Body of pancreas (tissue), 4 donors: ENCODE measurements around the gene NCBP1. TPM values are rescaled to one million over a fixed set of nuclear protein-coding genes. Genes with fewer than 3 reads are reported as not detected.

Experiments
- ATAC-seq: fragments of 150-250 bp; one replicate; pipeline ENCODE4 v1.9.1; 2016
- DNase-seq, 4 donors: peaks; one replicate each; pipeline ENCODE4 v3.0.0-alpha.2; 2019
- H3K27ac ChIP-seq, 4 donors: fragments of 200-600 bp; sonication (generic); 1 replicate in 3 of 4; 2 replicates in 1 of 4; pipeline versions ENCODE4 v1.5.1 to v1.6.1; 2016 to 2019; ENCODE audit warnings: mild to moderate bottlenecking in 1 of 4, mixed read lengths in 1 of 4, moderate library complexity in 1 of 4
- H3K27me3 ChIP-seq, 2 donors: fragments of 200-600 bp; sonication (generic); one replicate each; pipeline ENCODE4 v1.6.0; 2016; ENCODE audit warnings: mild to moderate bottlenecking in 1 of 2
- H3K36me3 ChIP-seq, 2 donors: fragments of 200-600 bp; sonication (generic); replicated peaks in 1 of 2; 2 replicates each; pipeline ENCODE4 v1.5.1; 2016; ENCODE audit warnings: low read depth in 2 of 2; ENCODE audit not compliant: insufficient read depth in 1 of 2
- H3K4me1 ChIP-seq: fragments of 200-600 bp; sonication (generic); one replicate; pipeline ENCODE4 v1.6.0; 2016
- H3K4me3 ChIP-seq, 2 donors: fragments of 200-600 bp; sonication (generic); 1 replicate in 1 of 2; 2 replicates in 1 of 2; pipeline ENCODE4 v1.5.1; 2016 to 2019
- H3K9me3 ChIP-seq, 3 donors: fragments of 200-600 bp; sonication (generic); 1 replicate in 2 of 3; 2 replicates in 1 of 3; pipeline ENCODE4 v1.5.1; 2016
- CTCF ChIP-seq, 7 experiments: fragments of 450-650 bp in 4 of 7; fragments of 200-600 bp in 3 of 7; sonication (generic) in 3 of 7; IDR thresholded peaks; one replicate each; pipeline ENCODE4 v1.5.1; 2016 to 2019; ENCODE audit warnings: antibody characterized with exemption in 7 of 7
- POLR2A ChIP-seq, 3 donors: fragments of 450-650 bp; IDR thresholded peaks; one replicate each; pipeline ENCODE4 v1.6.1; 2016; ENCODE audit warnings: antibody characterized with exemption in 3 of 3, mild to moderate bottlenecking in 2 of 3
- WGBS, 2 donors: methylation state at CpG; one replicate each; pipeline ENCODE4 v1.1.5; 2017; 5-methylcytosine and 5-hydroxymethylcytosine counted together
- intact Hi-C: fragments of 100-400 bp; cut with DNase I; formaldehyde crosslinking; loops from one replicate; pipeline ENCODE4 v1.15.1; 2023
- total RNA-seq, 2 donors: library from RNA; depleted of rRNA; stranded (reverse); fragments of >200 nt; gene quantifications; one replicate each; pipeline ENCODE4 v1.1.0, GENCODE V29; 2016

Gene NCBP1
- total RNA-seq, 2 donors from 2014 or later: 11.4 to 14.5 TPM

GRCh38 chr9:97721396-97721795 lies 87.8 kb downstream of the NCBP1 start:
- 66 to 75% methylated on average over 2 of the region's 2 CpGs for WGBS, 2 donors
- Histone ChIP-seq H3K36me3 (no peaks in the 10 kb centered on the region), H3K4me1 (no peaks in the 10 kb centered on the region), H3K4me3 (no peak overlapping the region), H3K27ac (no peak overlapping the region), H3K27me3 (no peaks in the 10 kb centered on the region), H3K9me3 (no peaks in the 10 kb centered on the region)
- ATAC-seq (no peak), DNase-seq (no peak)
- TF ChIP-seq POLR2A (IDR thresholded peaks at IDR 0.05) (no peak), CTCF (IDR thresholded peaks at IDR 0.05) (no peak)
- intact Hi-C loops: no loop called here

GRCh38 chr9:97722331-97722730 lies 88.7 kb downstream of the NCBP1 start:
- DNase-seq: no peak
- no peak overlapping the region for H3K27ac ChIP-seq
- H3K4me1 ChIP-seq: no peaks in the 10 kb centered on the region
- 27 to 35% methylated on average over 2 of the region's 2 CpGs for WGBS, 2 donors
- H3K9me3 ChIP-seq: no peaks in the 10 kb centered on the region
- intact Hi-C loops: no loop called here
- TF ChIP-seq CTCF (IDR thresholded peaks at IDR 0.05) (no peak), POLR2A (IDR thresholded peaks at IDR 0.05) (no peak)
- no peaks in the 10 kb centered on the region for H3K27me3 ChIP-seq
- no peaks in the 10 kb centered on the region for H3K36me3 ChIP-seq
- ATAC-seq: no peak
- no peak overlapping the region for H3K4me3 ChIP-seq

Other genes starting within 250 kb of the NCBP1 start
- 1 to 10 TPM; 2.3 to 7.5 TPM for gene TDRD7, start 221.7 kb upstream of the NCBP1 start, total RNA-seq
- 10 to 100 TPM in 1 of 2 donors, 1 to 10 TPM in 1; 9.2 to 16.1 TPM for gene TMOD1, start 132.2 kb upstream of the NCBP1 start, total RNA-seq
- 10 to 100 TPM; 10.9 to 16.6 TPM for gene TSTD2, start 453 bp upstream of the NCBP1 start, total RNA-seq
- gene XPA, start 63.5 kb downstream of the NCBP1 start, total RNA-seq: 10 to 100 TPM in 1 of 2 donors, 1 to 10 TPM in 1; 9.6 to 15.8 TPM
- gene FOXE1, start 219.4 kb downstream of the NCBP1 start, total RNA-seq: not detected